Adipocyte (in vitro differentiated cells): Measurements from ENCODE around the gene IL4.
"Not testable (repeated sequence)": the region's sequence is repeated elsewhere in the genome, so short reads cannot be mapped to it uniquely, and the experiment has no call there.

Source experiments
- DNase-seq: peaks from one replicate; pipeline ENCODE4 v3.0.0-alpha.2; 2015; ENCODE audit warnings: low read depth
- H3K27me3 ChIP-seq: replicated peaks from 2 replicates; pipeline ENCODE4 v1.7.0; 2013; ENCODE audit warnings: mild to moderate bottlenecking, low read length, moderate library complexity; ENCODE audit not compliant: control insufficient read depth, insufficient read depth
- H3K36me3 ChIP-seq: 2 replicates; pipeline ENCODE4 v1.7.0; 2013; ENCODE audit warnings: low read length, mild to moderate bottlenecking, moderate library complexity; ENCODE audit not compliant: control insufficient read depth, insufficient read depth, severe bottlenecking
- H3K4me1 ChIP-seq: 2 replicates; pipeline ENCODE4 v1.7.0; 2013; ENCODE audit warnings: mild to moderate bottlenecking, low read length, moderate library complexity; ENCODE audit not compliant: control insufficient read depth, insufficient read depth
- H3K4me3 ChIP-seq: 2 replicates; pipeline ENCODE4 v1.7.0; 2013; ENCODE audit warnings: mild to moderate bottlenecking, low read length, moderate library complexity
- H3K9ac ChIP-seq: 2 replicates; pipeline ENCODE4 v1.7.0; 2013; ENCODE audit warnings: mild to moderate bottlenecking, low read length, moderate library complexity
- H3K9me3 ChIP-seq: 2 replicates; pipeline ENCODE4 v1.7.0; 2013; ENCODE audit warnings: mild to moderate bottlenecking, low read length, moderate library complexity; ENCODE audit not compliant: control insufficient read depth

The IL4 gene

GRCh38 chr5:132688536-132689339 is 14.9 kb downstream of the IL4 start:
- Histone ChIP-seq H3K4me3 (no peak overlapping the region), H3K9ac (no peak overlapping the region), H3K36me3 (no peaks in the 10 kb centered on the region), H3K9me3 (no peaks in the 10 kb centered on the region), H3K27me3 (no peaks in the 10 kb centered on the region), H3K4me1 (peaks cover 11% of the 10 kb centered on the region)
- DNase-seq, result peak; percentile 55

- Histone ChIP-seq H3K9me3 (no peaks in the 10 kb centered on the region), H3K4me1 (peaks cover 11% of the 10 kb centered on the region), H3K27me3 (no peaks in the 10 kb centered on the region), H3K36me3 (no peaks in the 10 kb centered on the region), H3K9ac (no peak overlapping the region), H3K4me3 (no peak overlapping the region)
- no peak for DNase-seq
Observed at GRCh38 chr5:132689513-132689912, 15.7 kb downstream of the IL4 start.

- Histone ChIP-seq H3K36me3 (no peaks in the 10 kb centered on the region), H3K9me3 (no peaks in the 10 kb centered on the region), H3K9ac (no peak overlapping the region), H3K4me1 (peaks cover 11% of the 10 kb centered on the region), H3K27me3 (no peaks in the 10 kb centered on the region), H3K4me3 (no peak overlapping the region)
- DNase-seq, result no peak
Observed at GRCh38 chr5:132690156-132690555, 16.4 kb downstream of the IL4 start.

GRCh38 chr5:132691755-132692631 is 18.2 kb downstream of the IL4 start:
- not testable (repeated sequence) for H3K4me3 ChIP-seq, H3K27me3 ChIP-seq, H3K9me3 ChIP-seq, H3K9ac ChIP-seq, DNase-seq, H3K36me3 ChIP-seq
- peaks cover 11% of the 10 kb centered on the region for H3K4me1 ChIP-seq

- Histone ChIP-seq H3K9ac (no peak overlapping the region), H3K36me3 (peaks cover 10% of the 10 kb centered on the region), H3K4me1 (peaks cover 11% of the 10 kb centered on the region), H3K27me3 (no peaks in the 10 kb centered on the region), H3K9me3 (no peaks in the 10 kb centered on the region), H3K4me3 (no peak overlapping the region)
- peak; percentile 51 for DNase-seq
Observed at GRCh38 chr5:132692632-132692967, 18.8 kb downstream of the IL4 start.

GRCh38 chr5:132695956-132696355 is 22.2 kb downstream of the IL4 start:
- Histone ChIP-seq H3K4me3 (no peak overlapping the region), H3K9ac (no peak overlapping the region), H3K36me3 (peaks cover 32% of the 10 kb centered on the region), H3K27me3 (no peaks in the 10 kb centered on the region), H3K9me3 (no peaks in the 10 kb centered on the region), H3K4me1 (no peaks in the 10 kb centered on the region)
- DNase-seq, result no peak

- no peak overlapping the region for H3K4me3 ChIP-seq
Observed at GRCh38 chr5:132704875-132705274, 31.1 kb downstream of the IL4 start.

GRCh38 chr5:132708645-132709044 is 34.9 kb downstream of the IL4 start:
- no peaks in the 10 kb centered on the region for H3K36me3 ChIP-seq
- H3K9ac ChIP-seq, result no peak overlapping the region
- no peaks in the 10 kb centered on the region for H3K9me3 ChIP-seq
- DNase-seq, result no peak
- no peak overlapping the region for H3K4me3 ChIP-seq
- peaks cover 6% of the 10 kb centered on the region for H3K4me1 ChIP-seq
- no peaks in the 10 kb centered on the region for H3K27me3 ChIP-seq

More at GRCh38 chr5:132704875-132705274, 31.1 kb downstream of the IL4 start:
- Histone ChIP-seq H3K9me3 (no peaks in the 10 kb centered on the region), H3K36me3 (peaks cover 23% of the 10 kb centered on the region), H3K9ac (no peak overlapping the region), H3K4me1 (peaks cover 6% of the 10 kb centered on the region), H3K27me3 (no peaks in the 10 kb centered on the region)
- peak; percentile 49 for DNase-seq

- no peaks in the 10 kb centered on the region for H3K9me3 ChIP-seq
- H3K9ac ChIP-seq, result no peak overlapping the region
- H3K27me3 ChIP-seq, result no peaks in the 10 kb centered on the region
- H3K4me3 ChIP-seq, result no peak overlapping the region
- peaks cover 6% of the 10 kb centered on the region for H3K4me1 ChIP-seq
- DNase-seq, result peak; percentile 38
- H3K36me3 ChIP-seq, result no peaks in the 10 kb centered on the region
Observed at GRCh38 chr5:132714456-132715307, 40.9 kb downstream of the IL4 start.

GRCh38 chr5:132718544-132719312 is 44.9 kb downstream of the IL4 start:
- H3K27me3 ChIP-seq, result no peaks in the 10 kb centered on the region
- H3K36me3 ChIP-seq, result no peaks in the 10 kb centered on the region
- no peak overlapping the region for H3K9ac ChIP-seq
- no peaks in the 10 kb centered on the region for H3K9me3 ChIP-seq
- peaks cover 9% of the 10 kb centered on the region for H3K4me1 ChIP-seq
- no peak overlapping the region for H3K4me3 ChIP-seq
- DNase-seq, result peak; percentile 7
